ENCODE measurements around the gene PDE1C.

The PDE1C gene

GRCh38 chr7:32071466-32072091 is 1.4 kb upstream of the PDE1C start:
- no peak for TF ChIP-seq CTCF (IDR thresholded peaks at IDR 0.05; ENCODE audit: borderline replicate concordance, control extremely low read depth, extremely low read depth, insufficient read depth, missing control alignments)
- in situ Hi-C loops (cut with MboI; ENCODE audit: low sequenced_read_pairs, unreplicated experiment): no loop called here

GRCh38 chr7:32070051-32070405 is 179 bp downstream of the PDE1C start:
- in situ Hi-C loops (cut with MboI; ENCODE audit: low sequenced_read_pairs, unreplicated experiment): no loop called here
- no peak for TF ChIP-seq CTCF (IDR thresholded peaks at IDR 0.05; ENCODE audit: borderline replicate concordance, control extremely low read depth, extremely low read depth, insufficient read depth, missing control alignments)
- DNase-seq (ENCODE audit: low spot score): no peak

More at GRCh38 chr7:32071466-32072091, 1.4 kb upstream of the PDE1C start:
- no peak for DNase-seq (ENCODE audit: low spot score)

GRCh38 chr7:32069116-32069650 is 1.0 kb downstream of the PDE1C start:
- DNase-seq (ENCODE audit: low spot score): no peak
- no peak for TF ChIP-seq CTCF (IDR thresholded peaks at IDR 0.05; ENCODE audit: borderline replicate concordance, control extremely low read depth, extremely low read depth, insufficient read depth, missing control alignments)
- in situ Hi-C loops (cut with MboI; ENCODE audit: low sequenced_read_pairs, unreplicated experiment): no loop called here

GRCh38 chr7:32068411-32069101 is 1.7 kb downstream of the PDE1C start:
- TF ChIP-seq CTCF (IDR thresholded peaks at IDR 0.05; ENCODE audit: borderline replicate concordance, control extremely low read depth, extremely low read depth, insufficient read depth, missing control alignments): no peak
- no peak for DNase-seq (ENCODE audit: low spot score)
- in situ Hi-C loops (cut with MboI; ENCODE audit: low sequenced_read_pairs, unreplicated experiment): no loop called here

- in situ Hi-C loops (cut with MboI; ENCODE audit: low sequenced_read_pairs, unreplicated experiment): no loop called here
- TF ChIP-seq CTCF (IDR thresholded peaks at IDR 0.05; ENCODE audit: borderline replicate concordance, control extremely low read depth, extremely low read depth, insufficient read depth, missing control alignments): no peak
- no peak for DNase-seq (ENCODE audit: low spot score)
These were observed 3.8 kb downstream of the PDE1C start for GRCh38 chr7:32066441-32066840.

- in situ Hi-C loops (cut with MboI; ENCODE audit: low sequenced_read_pairs, unreplicated experiment): no loop called here
- DNase-seq (ENCODE audit: low spot score): no peak
- TF ChIP-seq CTCF (IDR thresholded peaks at IDR 0.05; ENCODE audit: borderline replicate concordance, control extremely low read depth, extremely low read depth, insufficient read depth, missing control alignments): no peak
These were observed 6.6 kb downstream of the PDE1C start for GRCh38 chr7:32063614-32064013.

All from GM13976 (cell line).